Measurements from ENCODE around the gene RPS15. TPM values are rescaled to one million over a fixed set of nuclear protein-coding genes. Genes with fewer than 3 reads are reported as not detected.

The RPS15 gene
- total RNA-seq = 1,000 to 10,000 TPM; 2,032 to 3,816 (median 2,914) TPM

DNA sequence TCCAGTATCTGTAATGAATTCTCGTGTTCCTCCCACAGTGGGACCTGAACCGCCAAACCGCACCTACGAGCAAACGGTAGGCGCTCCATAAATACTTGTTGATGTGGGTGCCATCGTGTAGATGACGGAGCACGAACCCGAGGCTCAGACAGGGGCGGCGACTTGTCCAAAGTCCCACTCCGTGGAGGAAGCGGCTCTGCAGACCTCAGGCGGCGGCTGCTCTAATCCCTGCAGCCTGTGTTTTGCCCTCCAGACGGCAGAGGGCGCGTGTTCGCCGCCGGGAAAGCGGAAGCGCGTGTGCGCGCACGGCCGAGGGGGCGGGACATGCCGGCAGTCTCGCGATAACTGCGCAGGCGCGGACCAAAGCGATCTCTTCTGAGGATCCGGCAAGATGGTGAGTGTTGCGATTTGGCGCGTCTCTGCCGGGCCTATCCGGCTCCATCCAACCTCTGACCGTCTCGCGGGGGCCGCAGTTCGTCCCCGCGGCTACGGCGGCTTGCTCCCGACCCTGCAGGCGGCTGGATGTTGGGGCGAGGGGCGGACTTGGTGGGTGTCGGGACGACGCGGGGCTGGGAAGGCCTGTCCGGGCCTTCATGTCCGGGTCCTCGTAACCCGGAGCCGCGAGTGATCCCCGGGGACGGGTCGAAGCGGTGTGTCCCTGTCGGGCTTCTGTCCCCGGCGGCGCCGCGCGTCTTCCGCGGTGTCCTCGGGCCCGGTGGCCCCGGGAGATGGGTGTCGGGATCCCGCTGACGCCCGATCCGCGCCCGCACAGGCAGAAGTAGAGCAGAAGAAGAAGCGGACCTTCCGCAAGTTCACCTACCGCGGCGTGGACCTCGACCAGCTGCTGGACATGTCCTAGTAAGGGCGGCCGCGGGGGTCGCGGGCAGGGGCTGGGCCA, at the start of gene RPS15:
Gene RPS15 (plus strand): TSS at position 362 of the 898 bp plus-strand sequence. CDS start 30 bp downstream, at position 392.
- TF ChIP-seq, protein P1, sequence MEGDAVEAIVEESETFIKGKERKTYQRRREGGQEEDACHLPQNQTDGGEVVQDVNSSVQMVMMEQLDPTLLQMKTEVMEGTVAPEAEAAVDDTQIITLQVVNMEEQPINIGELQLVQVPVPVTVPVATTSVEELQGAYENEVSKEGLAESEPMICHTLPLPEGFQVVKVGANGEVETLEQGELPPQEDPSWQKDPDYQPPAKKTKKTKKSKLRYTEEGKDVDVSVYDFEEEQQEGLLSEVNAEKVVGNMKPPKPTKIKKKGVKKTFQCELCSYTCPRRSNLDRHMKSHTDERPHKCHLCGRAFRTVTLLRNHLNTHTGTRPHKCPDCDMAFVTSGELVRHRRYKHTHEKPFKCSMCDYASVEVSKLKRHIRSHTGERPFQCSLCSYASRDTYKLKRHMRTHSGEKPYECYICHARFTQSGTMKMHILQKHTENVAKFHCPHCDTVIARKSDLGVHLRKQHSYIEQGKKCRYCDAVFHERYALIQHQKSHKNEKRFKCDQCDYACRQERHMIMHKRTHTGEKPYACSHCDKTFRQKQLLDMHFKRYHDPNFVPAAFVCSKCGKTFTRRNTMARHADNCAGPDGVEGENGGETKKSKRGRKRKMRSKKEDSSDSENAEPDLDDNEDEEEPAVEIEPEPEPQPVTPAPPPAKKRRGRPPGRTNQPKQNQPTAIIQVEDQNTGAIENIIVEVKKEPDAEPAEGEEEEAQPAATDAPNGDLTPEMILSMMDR (IDR thresholded peaks at IDR 0.05; ENCODE audit: low read depth) = no peak

DNA sequence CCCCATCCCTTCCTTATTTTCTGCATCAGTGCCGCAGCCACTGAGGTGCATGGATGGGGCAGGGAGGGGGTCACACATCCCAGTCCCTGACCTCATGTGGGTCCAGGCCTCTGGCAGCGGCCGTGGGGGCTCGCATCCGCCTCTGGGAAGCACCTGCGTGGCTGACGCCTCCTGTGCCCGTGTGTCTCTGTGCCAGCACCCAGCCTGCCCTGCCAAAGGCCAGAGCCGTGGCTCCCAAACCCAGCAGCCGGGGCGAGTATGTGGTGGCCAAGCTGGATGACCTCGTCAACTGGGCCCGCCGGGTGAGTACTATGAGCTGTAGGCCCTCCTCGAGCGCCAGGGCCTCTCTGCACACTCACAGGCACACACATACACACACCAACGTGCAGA, 49.6 kb upstream of the RPS15 start:
- TF ChIP-seq, protein P1 (IDR thresholded peaks at IDR 0.05; ENCODE audit: low read depth) = no peak

DNA sequence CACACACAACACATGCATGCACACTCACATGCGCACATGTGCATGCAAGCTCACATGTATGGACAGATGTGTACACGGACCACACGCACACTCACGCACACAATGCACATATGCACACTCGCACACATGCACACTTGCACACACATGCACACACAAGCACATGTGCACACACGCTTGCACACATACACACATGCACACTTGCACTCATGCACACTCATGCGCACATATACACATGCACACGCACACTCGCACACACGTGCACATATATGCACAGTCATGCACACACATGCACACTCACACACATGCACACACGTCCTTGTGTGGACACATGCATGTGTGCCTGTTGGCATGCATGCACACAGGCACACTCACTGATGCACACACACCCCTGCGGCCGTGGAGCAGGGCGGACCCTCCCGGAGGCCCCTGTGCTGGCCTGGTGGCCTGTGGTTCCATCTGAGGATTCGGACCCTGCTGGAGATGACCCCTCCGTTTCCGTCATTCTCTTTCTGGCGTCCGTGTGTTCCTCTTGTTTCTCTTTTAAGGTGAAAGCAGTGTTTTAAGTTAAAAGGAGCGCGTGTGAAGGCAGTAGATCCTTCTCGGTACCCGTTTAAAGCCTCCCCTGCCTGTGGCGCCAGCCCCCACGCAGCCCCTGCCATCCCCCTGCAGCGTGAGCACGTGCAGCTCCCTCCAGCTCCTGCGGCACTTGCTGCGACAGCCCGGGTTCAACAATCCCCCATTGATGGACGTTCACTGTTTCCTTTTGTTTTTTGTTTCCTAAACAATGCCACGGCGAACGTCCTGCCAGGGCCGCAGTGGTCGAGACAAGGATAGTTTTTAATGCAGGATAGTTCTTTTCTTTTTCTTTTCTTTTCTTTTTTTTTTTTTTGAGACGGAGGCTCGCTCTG, 48.9 kb upstream of the RPS15 start:
- TF ChIP-seq, protein P1 (IDR thresholded peaks at IDR 0.05; ENCODE audit: low read depth) = no peak

DNA sequence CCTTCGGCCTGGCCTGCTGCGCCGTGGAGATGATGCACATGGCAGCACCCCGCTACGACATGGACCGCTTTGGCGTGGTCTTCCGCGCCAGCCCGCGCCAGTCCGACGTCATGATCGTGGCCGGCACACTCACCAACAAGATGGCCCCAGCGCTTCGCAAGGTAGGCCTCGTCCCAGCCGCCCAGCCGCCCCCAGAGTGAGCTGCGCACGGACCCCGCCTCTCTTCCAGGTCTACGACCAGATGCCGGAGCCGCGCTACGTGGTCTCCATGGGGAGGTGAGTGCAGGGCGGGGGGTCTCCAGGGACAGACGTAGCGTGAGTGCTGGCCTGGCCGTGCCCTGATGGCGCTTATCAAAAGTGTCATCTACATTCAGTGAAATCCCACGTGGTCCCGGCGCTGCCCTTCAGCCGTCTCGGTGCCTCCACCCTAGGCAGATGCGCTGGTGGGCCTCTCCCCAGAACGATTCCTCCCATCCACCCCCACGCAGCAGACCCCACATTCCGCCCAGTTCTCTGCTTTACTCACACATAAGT, 47.2 kb upstream of the RPS15 start:
- TF ChIP-seq, protein P1 (IDR thresholded peaks at IDR 0.05; ENCODE audit: low read depth) = no peak

DNA sequence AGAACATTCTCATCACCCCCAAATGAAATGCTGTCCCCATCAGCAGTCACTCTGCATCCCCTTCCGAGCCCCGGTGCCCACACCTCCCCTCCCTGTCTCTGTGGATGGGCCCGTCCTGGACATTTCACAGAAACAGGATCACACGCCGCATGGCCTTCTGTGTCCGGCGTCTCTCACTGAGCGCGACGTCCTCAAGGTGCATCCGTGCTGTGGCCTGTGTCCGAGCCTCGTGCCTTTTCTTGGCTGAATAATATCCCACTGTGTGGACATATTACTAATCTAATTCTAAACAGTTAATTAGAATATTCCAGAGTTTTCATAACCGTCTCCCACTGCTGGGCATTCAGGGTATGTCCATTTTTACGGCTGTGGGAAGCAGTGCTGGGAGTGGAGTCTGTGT, 45.8 kb upstream of the RPS15 start:
- TF ChIP-seq, protein P1 (IDR thresholded peaks at IDR 0.05; ENCODE audit: low read depth) = no peak

DNA sequence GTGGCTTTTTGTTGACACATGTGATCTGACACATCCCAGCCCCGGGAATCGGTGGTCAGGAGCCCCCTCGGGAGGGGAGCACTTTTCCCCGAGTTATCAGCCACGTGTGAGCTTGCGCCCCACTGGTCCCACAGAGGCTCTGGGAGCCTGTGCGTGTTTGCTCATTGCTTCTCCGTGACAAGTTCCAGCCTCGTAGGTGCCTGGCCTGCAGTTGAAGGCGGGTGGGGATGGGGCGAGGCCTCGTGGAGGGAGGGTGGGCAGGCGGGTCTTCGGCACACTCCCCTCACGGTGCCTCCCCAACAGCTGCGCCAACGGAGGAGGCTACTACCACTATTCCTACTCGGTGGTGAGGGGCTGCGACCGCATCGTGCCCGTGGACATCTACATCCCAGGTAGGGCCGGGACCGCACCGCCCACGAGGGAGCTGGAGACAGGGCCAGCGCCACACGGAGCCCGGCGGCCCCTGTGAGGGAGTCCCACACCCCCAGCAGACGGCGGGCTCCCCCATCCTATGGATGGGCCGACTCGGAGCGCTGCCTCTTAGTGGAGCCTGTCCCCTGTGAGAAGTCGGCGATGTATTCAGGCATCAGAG, 45.2 kb upstream of the RPS15 start:
- TF ChIP-seq, protein P1 (IDR thresholded peaks at IDR 0.05; ENCODE audit: low read depth) = no peak

Measured in subcutaneous adipose tissue (tissue), 4 donors.